ENCODE results near the gene SSBP1. TPM values are rescaled to one million over a fixed set of nuclear protein-coding genes. Genes with fewer than 3 reads are reported as not detected.

SSBP1 gene
- total and polyA plus RNA-seq, 4 donors: 68.0 to 147 (median 80.1) TPM

GRCh38 chr7:141698247-141699015 is 39.7 kb upstream of the SSBP1 start:
- WGBS: 86% methylated on average over 1 of the region's 1 CpG
- no peaks in the 10 kb centered on the region for H3K27me3 ChIP-seq (ENCODE audit: control insufficient read depth in 4 of 4, insufficient read depth in 4 of 4, low read length in 3 of 4)
- no peak for TF ChIP-seq FOXA2 (IDR thresholded peaks at IDR 0.05)
- TF ChIP-seq HNF4A (conservative IDR thresholded peaks at IDR 0.05): no peak
- no peak for TF ChIP-seq YY1 (IDR thresholded peaks at IDR 0.05)

GRCh38 chr7:141699860-141700259 is 38.3 kb upstream of the SSBP1 start:
- TF ChIP-seq FOXA2 (IDR thresholded peaks at IDR 0.05): no peak
- no peaks in the 10 kb centered on the region for H3K36me3 ChIP-seq (ENCODE audit: control insufficient read depth in 4 of 4, insufficient read depth in 3 of 4, low read depth in 1 of 4, low read length in 3 of 4)
- no peak overlapping the region for H3K4me3 ChIP-seq (ENCODE audit: low read depth in 1 of 3, low read length in 3 of 3)
- H3K27ac ChIP-seq (ENCODE audit: low read depth in 1 of 2, low read length in 2 of 2): no peak overlapping the region
- H3K9ac ChIP-seq (ENCODE audit: low read depth in 1 of 2, low read length in 2 of 2): no peak overlapping the region
- DNase-seq (ENCODE audit: low spot score): no peak
- H3K9me3 ChIP-seq (ENCODE audit: control insufficient read depth in 4 of 4, low read length in 3 of 4): no peaks in the 10 kb centered on the region
- WGBS: 87% methylated on average over 3 of the region's 3 CpGs
- peaks cover 9 to 51% (median 42%) of the 10 kb centered on the region in 4 donors for H3K4me1 ChIP-seq (ENCODE audit: control insufficient read depth in 4 of 4, insufficient read depth in 4 of 4, low read length in 3 of 4)
- H3K27me3 ChIP-seq (ENCODE audit: control insufficient read depth in 4 of 4, insufficient read depth in 4 of 4, low read length in 3 of 4): no peaks in the 10 kb centered on the region

More at GRCh38 chr7:141698247-141699015, 39.7 kb upstream of the SSBP1 start:
- Histone ChIP-seq H3K4me3 (ENCODE audit: low read depth in 1 of 3, low read length in 3 of 3) (no peak overlapping the region), H3K27ac (ENCODE audit: low read depth in 1 of 2, low read length in 2 of 2) (no peak overlapping the region), H3K4me1 (ENCODE audit: control insufficient read depth in 4 of 4, insufficient read depth in 4 of 4, low read length in 3 of 4) (peaks cover 13 to 56% (median 46%) of the 10 kb centered on the region in 4 donors), H3K9ac (ENCODE audit: low read depth in 1 of 2, low read length in 2 of 2) (no peak overlapping the region), H3K36me3 (ENCODE audit: control insufficient read depth in 4 of 4, insufficient read depth in 3 of 4, low read depth in 1 of 4, low read length in 3 of 4) (no peaks in the 10 kb centered on the region), H3K9me3 (ENCODE audit: control insufficient read depth in 4 of 4, low read length in 3 of 4) (no peaks in the 10 kb centered on the region)
- no peak for DNase-seq (ENCODE audit: low spot score)

- WGBS: 79% methylated on average over 5 of the region's 5 CpGs
- Histone ChIP-seq H3K4me1 (ENCODE audit: control insufficient read depth in 4 of 4, insufficient read depth in 4 of 4, low read length in 3 of 4) (peaks cover 9 to 46% (median 37%) of the 10 kb centered on the region in 4 donors), H3K9ac (ENCODE audit: low read depth in 1 of 2, low read length in 2 of 2) (peak overlapping the region in 1 of 2 donors; percentile 15), H3K9me3 (ENCODE audit: control insufficient read depth in 4 of 4, low read length in 3 of 4) (no peaks in the 10 kb centered on the region), H3K27ac (ENCODE audit: low read depth in 1 of 2, low read length in 2 of 2) (peak overlapping the region; percentile 36 to 62), H3K36me3 (ENCODE audit: control insufficient read depth in 4 of 4, insufficient read depth in 3 of 4, low read depth in 1 of 4, low read length in 3 of 4) (no peaks in the 10 kb centered on the region), H3K4me3 (ENCODE audit: low read depth in 1 of 3, low read length in 3 of 3) (peak overlapping the region in 2 of 3 donors; percentile 37 to 96), H3K27me3 (ENCODE audit: control insufficient read depth in 4 of 4, insufficient read depth in 4 of 4, low read length in 3 of 4) (no peaks in the 10 kb centered on the region)
- DNase-seq (ENCODE audit: low spot score): no peak
- TF ChIP-seq RAD21 (IDR thresholded peaks at IDR 0.05) (no peak), REST (IDR thresholded peaks at IDR 0.05) (no peak), EGR1 (IDR thresholded peaks at IDR 0.05; ENCODE audit: low read depth in 2 of 2) (no peak)
Measured at GRCh38 chr7:141700296-141700847, 37.8 kb upstream of the SSBP1 start.

GRCh38 chr7:141700848-141701371 is 37.2 kb upstream of the SSBP1 start:
- no peaks in the 10 kb centered on the region for H3K9me3 ChIP-seq (ENCODE audit: control insufficient read depth in 4 of 4, low read length in 3 of 4)
- TF ChIP-seq RXRA (IDR thresholded peaks at IDR 0.05): no peak
- no peak for TF ChIP-seq GABPA (IDR thresholded peaks at IDR 0.05 in 1 of 2, conservative IDR thresholded peaks at IDR 0.05 in 1 of 2)
- no peak for TF ChIP-seq NR2F2 (IDR thresholded peaks at IDR 0.05)
- no peak for TF ChIP-seq ATF3 (IDR thresholded peaks at IDR 0.05)
- no peak for TF ChIP-seq ZBTB33 (IDR thresholded peaks at IDR 0.05)
- no peak for TF ChIP-seq YY1 (IDR thresholded peaks at IDR 0.05)
- no peak for TF ChIP-seq SP1 (IDR thresholded peaks at IDR 0.05)
- TF ChIP-seq RAD21 (IDR thresholded peaks at IDR 0.05): no peak
- H3K9ac ChIP-seq (ENCODE audit: low read depth in 1 of 2, low read length in 2 of 2): peak overlapping the region in 1 of 2 donors; percentile 15
- peak overlapping the region; percentile 36 to 62 for H3K27ac ChIP-seq (ENCODE audit: low read depth in 1 of 2, low read length in 2 of 2)
- WGBS: 17% methylated on average over 20 of the region's 20 CpGs
- DNase-seq (ENCODE audit: low spot score): no peak
- no peaks in the 10 kb centered on the region for H3K27me3 ChIP-seq (ENCODE audit: control insufficient read depth in 4 of 4, insufficient read depth in 4 of 4, low read length in 3 of 4)
- H3K4me1 ChIP-seq (ENCODE audit: control insufficient read depth in 4 of 4, insufficient read depth in 4 of 4, low read length in 3 of 4): peaks cover 8 to 40% (median 32%) of the 10 kb centered on the region in 4 donors
- no peaks in the 10 kb centered on the region for H3K36me3 ChIP-seq (ENCODE audit: control insufficient read depth in 4 of 4, insufficient read depth in 3 of 4, low read depth in 1 of 4, low read length in 3 of 4)
- H3K4me3 ChIP-seq (ENCODE audit: low read depth in 1 of 3, low read length in 3 of 3): peak overlapping the region; percentile 31 to 96 (median 37)

Measured in liver (tissue), 9 donors.